Measurements from ENCODE around the gene EPHA8. TPM values are rescaled to one million over a fixed set of nuclear protein-coding genes. Genes with fewer than 3 reads are reported as not detected.

EPHA8 gene
- polyA plus RNA-seq, 1 donor (not counting 4 experiments of a cell fraction or from before 2014, with no cell fraction given) = 1.0 TPM

DNA sequence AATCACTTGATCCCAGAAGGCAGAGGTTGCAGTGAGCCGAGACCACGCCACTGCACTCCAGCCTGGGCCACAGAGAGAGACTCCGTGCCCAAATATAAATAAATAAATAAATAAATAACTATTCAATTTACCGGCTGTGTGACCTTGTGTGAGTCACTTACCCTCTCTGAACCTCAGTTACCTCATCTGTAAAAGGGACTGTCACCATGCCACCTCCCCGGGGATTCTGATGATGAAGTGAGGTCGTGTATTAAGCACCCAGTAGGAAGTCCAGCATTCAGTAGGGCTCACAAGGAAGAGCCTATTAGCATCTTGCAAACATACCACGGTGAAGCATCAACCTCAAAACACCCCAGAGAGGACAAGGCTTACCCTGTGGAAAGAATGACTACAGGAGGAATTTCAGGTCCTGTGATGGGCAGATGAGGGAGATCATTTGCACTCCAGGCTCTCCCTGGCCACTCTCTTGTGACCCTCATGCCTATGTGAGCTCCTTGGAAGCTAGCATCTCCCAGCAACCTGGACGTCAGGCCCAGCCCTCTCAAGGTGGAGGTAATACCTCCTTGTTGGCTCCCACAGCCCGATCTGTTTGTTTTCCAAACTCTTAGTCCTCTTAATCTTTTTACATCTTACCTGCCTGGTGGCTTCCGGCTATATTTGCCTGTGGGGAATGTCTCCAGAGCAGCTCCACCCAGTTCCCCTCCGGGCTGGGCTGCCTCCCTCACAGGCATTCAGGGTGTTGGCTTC lies 65.6 kb downstream of the EPHA8 start:
- dilution Hi-C loops (cut with MboI; ENCODE audit: extremely low pct_ligation_motif_present, low sequenced_read_pairs) = no loop called here
- H3K9ac ChIP-seq (ENCODE audit: control insufficient read depth, extremely low read depth, insufficient read depth, low read length) = no peak overlapping the region
- H3K79me2 ChIP-seq (ENCODE audit: control insufficient read depth, insufficient read depth, low read length) = no peaks in the 10 kb centered on the region
- no peak for FAIRE-seq
- no peak overlapping the region for H2AFZ ChIP-seq (ENCODE audit: control insufficient read depth, low read length)
- H3K4me2 ChIP-seq (ENCODE audit: control insufficient read depth, extremely low read depth, insufficient read depth, low read depth, low read length) = no peak overlapping the region
- H3K4me3 ChIP-seq (ENCODE audit: control insufficient read depth in 2 of 3, extremely low read depth in 1 of 3, insufficient read depth in 2 of 3, low read depth in 1 of 3, low read length in 3 of 3) = no peak overlapping the region
- no peaks in the 10 kb centered on the region for H3K9me3 ChIP-seq (ENCODE audit: control insufficient read depth, low read depth, low read length)
- TF ChIP-seq EZH2 (IDR thresholded peaks at IDR 0.05; ENCODE audit: low read length) (no peak), CTCF (optimal IDR thresholded peaks at IDR 0.05 in 1 of 3, IDR thresholded peaks at IDR 0.05 in 1 of 3, conservative IDR thresholded peaks at IDR 0.05 in 1 of 3; ENCODE audit: extremely low read depth in 1 of 3, insufficient read depth in 2 of 3, low read length in 3 of 3) (no peak)
- no peak for DNase-seq (ENCODE audit: low read depth, low spot score)
- no peaks in the 10 kb centered on the region for H3K36me3 ChIP-seq (ENCODE audit: control insufficient read depth in 2 of 2, extremely low read depth in 1 of 2, insufficient read depth in 2 of 2, low read length in 2 of 2)
- peaks cover 12% of the 10 kb centered on the region for H3K27me3 ChIP-seq (ENCODE audit: control insufficient read depth, extremely low read depth, insufficient read depth, low read length)
- H3K27ac ChIP-seq (ENCODE audit: control insufficient read depth, insufficient read depth, low read length) = no peak overlapping the region
- H3K9me1 ChIP-seq (ENCODE audit: control insufficient read depth, extremely low read depth, insufficient read depth, low read length) = no peaks in the 10 kb centered on the region
- H4K20me1 ChIP-seq (ENCODE audit: control insufficient read depth, extremely low read depth, insufficient read depth, low read length) = no peaks in the 10 kb centered on the region
- no peaks in the 10 kb centered on the region for H3K4me1 ChIP-seq (ENCODE audit: control insufficient read depth, extremely low read depth, insufficient read depth, low read length)

DNA sequence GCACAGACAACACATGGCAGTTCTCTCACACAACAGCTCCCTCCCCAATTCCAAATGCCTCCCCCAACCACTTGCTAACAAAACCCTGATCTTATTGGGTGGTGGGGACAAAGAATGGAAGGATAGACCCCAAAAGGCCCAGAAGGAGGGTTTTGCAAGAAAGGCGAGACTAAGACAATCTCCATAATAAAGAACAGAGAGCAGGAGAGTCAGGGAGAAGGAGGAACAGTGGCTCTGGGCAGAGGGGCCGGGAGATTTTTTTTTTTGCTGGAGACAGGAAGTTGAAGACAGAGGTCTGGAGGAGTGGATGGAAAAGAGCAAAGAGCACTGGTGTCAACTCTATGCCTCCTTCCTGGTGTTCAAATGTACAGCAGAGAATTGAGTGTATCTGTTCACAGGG lies 66.6 kb downstream of the EPHA8 start:
- peaks cover 12% of the 10 kb centered on the region for H3K27me3 ChIP-seq (ENCODE audit: control insufficient read depth, extremely low read depth, insufficient read depth, low read length)
- H3K79me2 ChIP-seq (ENCODE audit: control insufficient read depth, insufficient read depth, low read length) = no peaks in the 10 kb centered on the region
- no peaks in the 10 kb centered on the region for H4K20me1 ChIP-seq (ENCODE audit: control insufficient read depth, extremely low read depth, insufficient read depth, low read length)
- no peaks in the 10 kb centered on the region for H3K9me3 ChIP-seq (ENCODE audit: control insufficient read depth, low read depth, low read length)
- FAIRE-seq (no peak), DNase-seq (ENCODE audit: low read depth, low spot score) (no peak)
- H2AFZ ChIP-seq (ENCODE audit: control insufficient read depth, low read length) = no peak overlapping the region
- dilution Hi-C loops (cut with MboI; ENCODE audit: extremely low pct_ligation_motif_present, low sequenced_read_pairs) = no loop called here
- H3K4me3 ChIP-seq (ENCODE audit: control insufficient read depth in 2 of 3, extremely low read depth in 1 of 3, insufficient read depth in 2 of 3, low read depth in 1 of 3, low read length in 3 of 3) = no peak overlapping the region
- no peak overlapping the region for H3K9ac ChIP-seq (ENCODE audit: control insufficient read depth, extremely low read depth, insufficient read depth, low read length)
- no peak overlapping the region for H3K4me2 ChIP-seq (ENCODE audit: control insufficient read depth, extremely low read depth, insufficient read depth, low read depth, low read length)
- TF ChIP-seq EZH2 (IDR thresholded peaks at IDR 0.05; ENCODE audit: low read length) (no peak), CTCF (optimal IDR thresholded peaks at IDR 0.05 in 1 of 3, IDR thresholded peaks at IDR 0.05 in 1 of 3, conservative IDR thresholded peaks at IDR 0.05 in 1 of 3; ENCODE audit: extremely low read depth in 1 of 3, insufficient read depth in 2 of 3, low read length in 3 of 3) (no peak)
- H3K36me3 ChIP-seq (ENCODE audit: control insufficient read depth in 2 of 2, extremely low read depth in 1 of 2, insufficient read depth in 2 of 2, low read length in 2 of 2) = no peaks in the 10 kb centered on the region
- no peak overlapping the region for H3K27ac ChIP-seq (ENCODE audit: control insufficient read depth, insufficient read depth, low read length)
- no peaks in the 10 kb centered on the region for H3K9me1 ChIP-seq (ENCODE audit: control insufficient read depth, extremely low read depth, insufficient read depth, low read length)
- H3K4me1 ChIP-seq (ENCODE audit: control insufficient read depth, extremely low read depth, insufficient read depth, low read length) = no peaks in the 10 kb centered on the region

Measured in keratinocyte (primary cell).